NCI-H345 (cell line): ENCODE results near the gene SOWAHA.

Experiments
- DNase-seq: peaks from one replicate; lab custom pipeline; 2025; lab: John Stamatoyannopoulos, UW

SOWAHA gene

DNA sequence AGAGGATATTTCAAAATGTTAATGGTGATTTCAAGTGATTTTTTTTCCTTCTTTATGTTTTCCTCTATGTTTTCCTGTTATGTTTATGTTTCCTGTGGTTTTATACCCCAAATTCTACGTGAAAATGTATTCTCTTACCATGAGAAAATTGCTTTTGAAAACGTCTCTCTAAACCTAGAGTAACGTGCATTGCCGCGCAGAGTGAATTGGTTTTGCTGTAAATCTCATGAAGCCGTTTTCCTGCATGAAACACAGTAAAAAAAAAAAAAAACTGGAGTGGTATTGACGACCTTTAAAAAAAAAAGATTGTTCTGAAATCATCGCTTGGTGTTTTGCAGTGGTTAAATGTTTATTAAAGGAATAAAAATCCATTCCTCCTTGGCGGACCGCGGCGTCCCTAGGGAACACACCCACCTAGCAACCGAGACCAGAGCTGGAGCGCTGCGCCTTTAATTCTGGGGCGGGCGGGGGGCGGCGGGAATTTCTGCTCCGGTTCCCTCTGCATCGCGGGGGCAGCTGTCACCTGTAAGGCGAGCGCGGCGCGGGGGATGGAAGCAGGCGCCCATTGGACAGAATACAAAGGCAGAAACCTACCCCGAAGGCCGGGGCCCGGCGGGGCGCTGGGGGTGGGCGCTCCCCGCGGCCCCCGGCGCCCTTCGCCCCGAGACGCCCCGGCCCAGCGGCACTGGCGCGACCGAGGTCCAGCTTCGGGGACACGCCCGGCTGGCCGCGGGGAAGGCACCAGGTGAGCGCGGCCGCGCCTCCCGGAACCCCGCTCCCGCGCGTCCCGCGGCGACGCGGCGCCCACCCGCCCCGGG is at the start of gene SOWAHA:
Gene SOWAHA, plus strand, starts transcription at position 522 of the 818 bp plus-strand sequence. CDS start 320 bp downstream, outside the sequence.
- DNase-seq: peak; percentile 56

DNA sequence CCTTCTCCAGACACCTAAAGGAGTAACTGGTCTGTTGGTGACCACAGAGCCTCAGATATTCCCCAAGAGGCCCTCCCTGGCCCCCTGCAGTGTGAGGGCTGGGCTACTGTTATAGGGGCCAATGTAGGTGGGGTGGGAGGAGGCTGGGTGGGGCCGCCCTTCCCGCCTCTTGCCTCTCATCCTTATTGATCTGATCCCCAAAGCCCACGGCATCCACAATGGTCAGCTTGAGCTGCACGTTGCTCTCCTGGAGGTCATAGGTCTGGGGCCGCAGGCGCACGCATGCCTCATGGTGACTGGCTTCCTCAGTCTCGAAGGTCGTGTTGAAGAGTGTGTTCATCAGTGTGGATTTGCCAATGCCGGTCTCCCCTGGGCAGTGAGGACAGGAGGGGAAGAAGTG is 49.1 kb upstream of the SOWAHA start:
- no peak for DNase-seq

DNA sequence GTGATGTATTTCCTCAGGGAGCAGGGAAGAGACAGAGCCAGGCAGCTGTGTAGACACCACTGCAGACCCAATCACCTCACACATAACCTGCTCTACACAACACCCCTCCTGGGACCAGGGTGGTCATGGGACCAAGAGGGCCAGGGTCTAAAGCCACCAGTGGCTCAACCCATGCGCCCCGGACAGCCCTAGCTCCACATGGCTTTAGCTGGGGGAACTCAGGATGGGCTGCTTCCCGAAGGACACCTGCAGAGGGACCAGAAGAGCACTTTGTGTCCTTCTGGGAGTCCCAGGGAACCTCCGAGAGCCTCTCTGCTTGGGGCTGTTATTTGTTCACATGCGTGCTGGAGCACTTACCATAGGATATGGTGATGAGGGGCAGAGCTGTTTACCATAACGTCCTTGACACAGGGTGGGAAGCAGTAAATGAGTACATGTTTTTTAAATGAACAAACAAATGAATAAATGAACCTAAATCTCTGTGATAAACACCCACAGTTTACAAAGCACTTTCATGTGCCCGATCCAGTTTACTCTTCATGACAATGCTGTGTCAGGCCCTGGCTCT is 48.3 kb upstream of the SOWAHA start:
- DNase-seq: no peak

GRCh38 chr5:132765311-132766019 is 47.6 kb upstream of the SOWAHA start:
- DNase-seq: no peak

DNA sequence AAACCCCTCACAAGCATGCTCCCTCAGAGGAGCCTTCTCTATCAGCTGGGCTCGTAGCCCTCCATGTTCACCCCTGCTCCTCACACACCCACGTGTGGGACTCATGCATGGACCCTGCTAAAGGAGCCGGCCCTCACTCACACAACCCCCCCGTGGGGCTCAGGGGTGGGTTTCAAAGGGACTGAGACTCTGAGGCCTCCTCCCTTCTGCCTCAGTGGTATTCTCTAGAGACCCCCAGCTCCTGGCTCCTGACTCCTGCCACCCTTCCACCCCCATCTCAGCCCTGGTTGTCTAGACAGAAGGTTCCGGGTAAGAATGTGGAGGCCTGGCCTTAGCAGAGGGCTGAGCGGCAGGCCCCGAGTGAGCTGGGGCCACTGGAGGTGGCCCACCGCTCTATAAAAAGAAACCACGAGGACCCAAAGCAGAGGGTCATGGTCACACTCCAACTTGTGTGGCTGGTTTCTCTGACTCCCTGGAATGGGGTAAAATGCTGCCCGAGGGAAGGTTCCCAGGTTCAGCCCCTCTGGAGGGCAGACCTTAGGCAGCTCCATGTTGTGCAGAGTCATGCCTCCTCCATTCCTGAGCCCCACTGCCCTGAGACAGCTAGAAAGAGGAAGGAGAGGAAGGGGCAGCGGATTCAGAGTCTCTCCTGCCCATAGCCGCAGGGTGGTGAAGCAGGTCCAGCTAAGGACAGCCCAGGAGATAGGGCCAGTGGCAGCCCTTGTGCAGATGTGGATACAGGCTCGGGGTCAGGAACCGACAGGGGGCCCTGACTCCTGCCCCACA is 46.9 kb upstream of the SOWAHA start:
- no peak for DNase-seq

DNA sequence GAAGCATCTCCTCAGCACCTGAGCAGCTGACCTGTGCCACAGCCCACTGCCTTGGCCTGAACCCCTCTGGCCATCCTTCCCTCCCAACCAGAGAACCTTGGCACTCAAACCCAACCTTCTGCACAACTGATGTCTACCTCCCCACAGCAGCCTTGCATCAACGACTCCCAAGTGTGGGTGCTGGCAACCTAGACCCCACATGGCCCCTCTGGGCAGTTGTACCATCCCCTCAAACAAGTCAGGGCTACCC is 46.4 kb upstream of the SOWAHA start:
- no peak for DNase-seq

DNA sequence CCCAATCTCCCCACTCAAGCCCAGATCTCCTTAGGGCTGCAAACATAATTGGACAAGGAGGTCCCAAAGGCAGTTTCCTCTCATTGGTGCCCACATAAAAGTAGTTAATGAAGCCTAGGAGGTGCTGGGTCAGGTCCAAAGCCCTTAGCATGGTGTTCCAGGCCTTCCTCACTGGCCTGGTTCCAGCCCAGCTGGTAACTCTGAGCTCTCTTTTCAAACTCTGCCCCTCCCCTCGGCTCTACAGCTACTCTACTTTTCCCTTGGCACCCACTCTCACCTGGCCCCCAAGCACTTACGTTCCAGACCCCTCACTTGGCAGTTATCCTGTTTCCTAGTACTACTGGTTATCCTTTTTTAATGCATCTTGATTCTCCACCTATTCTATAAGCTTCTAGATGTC is 46.0 kb upstream of the SOWAHA start:
- DNase-seq: no peak

GRCh38 chr5:132768485-132768868 is 44.6 kb upstream of the SOWAHA start:
- no peak for DNase-seq

DNA sequence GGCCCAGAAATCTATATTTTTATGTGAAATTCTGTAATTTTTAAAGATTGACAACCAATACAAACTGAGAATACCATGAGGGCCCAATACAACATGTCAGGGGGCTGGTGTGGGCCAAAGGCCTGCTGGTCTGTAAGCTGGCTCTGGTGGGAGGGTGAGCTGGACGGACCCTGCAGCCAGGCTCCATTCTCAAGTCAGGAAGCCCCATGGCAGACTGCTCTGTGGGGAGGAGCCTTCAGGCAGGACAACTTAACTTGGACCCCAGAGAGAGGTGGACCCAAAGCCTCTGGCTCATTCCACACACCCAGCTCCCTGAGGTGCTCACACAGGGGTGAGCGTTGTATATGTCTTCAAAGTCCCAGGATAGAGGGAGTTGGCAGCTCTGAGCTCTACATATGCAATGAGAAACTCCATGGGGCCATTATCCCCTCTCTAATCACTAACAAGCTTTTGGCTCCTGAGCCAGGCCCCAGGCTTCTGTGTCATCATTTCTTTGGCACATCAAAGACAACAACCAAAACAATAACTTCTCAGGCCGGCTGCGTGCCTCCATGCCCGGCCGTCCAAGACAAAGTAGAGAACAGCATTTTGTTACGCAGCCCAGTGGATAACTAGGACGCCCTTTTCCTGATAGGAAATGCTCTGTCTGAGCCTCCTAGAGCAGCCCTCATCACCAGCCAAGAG is 42.5 kb upstream of the SOWAHA start:
- no peak for DNase-seq

DNA sequence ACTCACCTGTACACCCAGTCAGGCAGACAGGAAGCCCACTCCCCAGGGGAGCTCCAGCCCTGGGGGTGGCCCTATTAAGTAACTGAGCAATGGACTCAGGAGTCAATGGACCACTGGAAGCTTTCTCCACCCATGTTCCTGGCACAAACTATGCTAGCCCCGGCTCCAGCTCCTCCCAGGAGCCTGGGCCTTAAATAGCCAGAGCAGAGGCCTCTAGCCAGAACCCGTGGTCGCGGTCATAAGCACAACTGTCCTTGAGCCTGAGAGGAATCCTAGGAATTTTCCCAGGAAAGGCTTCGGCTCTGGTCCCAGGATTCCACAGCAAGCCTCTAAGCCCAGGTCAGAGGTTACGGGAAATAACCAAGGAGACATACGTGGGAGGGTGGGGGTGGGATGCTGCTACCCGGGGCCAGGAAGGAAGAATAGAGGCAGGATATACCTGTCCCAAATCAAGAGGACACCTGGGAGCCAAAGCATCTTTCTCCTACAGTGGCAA is 41.6 kb upstream of the SOWAHA start:
- DNase-seq: no peak

DNA sequence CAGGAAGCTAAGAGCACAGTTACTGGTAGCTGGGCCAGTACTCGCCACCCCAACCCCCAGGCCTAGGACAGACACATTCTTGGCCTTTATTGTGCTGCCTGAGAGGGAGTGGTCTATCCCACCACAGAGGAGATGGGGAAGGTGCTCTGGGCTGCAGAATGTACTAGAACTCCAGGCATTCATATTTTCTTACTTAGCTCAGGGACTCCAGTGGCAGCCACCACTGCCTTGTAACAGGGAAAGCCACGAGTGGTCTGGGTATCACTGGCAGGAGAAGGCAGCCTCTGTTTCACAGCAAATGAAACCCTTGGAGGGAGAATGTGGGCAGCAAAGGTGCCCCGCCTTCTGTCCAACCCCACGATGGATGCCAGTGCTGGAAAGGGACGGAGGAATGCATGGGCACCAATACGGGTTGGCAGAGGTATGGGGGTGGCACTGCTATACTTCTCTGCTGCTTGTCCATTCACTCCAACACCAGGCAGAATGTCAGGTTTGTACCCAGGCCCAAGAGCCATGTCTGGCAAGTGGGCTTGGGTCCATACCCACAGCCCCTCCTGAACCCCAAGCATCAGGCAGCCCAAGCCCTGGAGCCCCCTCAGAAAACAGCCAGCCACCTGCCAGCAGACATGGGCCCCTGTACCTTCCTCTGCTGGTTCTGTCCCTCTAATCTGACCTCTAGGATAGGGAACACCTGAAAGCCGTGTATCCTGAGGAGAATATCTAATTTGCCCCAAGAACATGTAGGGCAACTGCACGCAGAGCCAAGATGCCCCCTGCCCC is 40.6 kb upstream of the SOWAHA start:
- no peak for DNase-seq

DNA sequence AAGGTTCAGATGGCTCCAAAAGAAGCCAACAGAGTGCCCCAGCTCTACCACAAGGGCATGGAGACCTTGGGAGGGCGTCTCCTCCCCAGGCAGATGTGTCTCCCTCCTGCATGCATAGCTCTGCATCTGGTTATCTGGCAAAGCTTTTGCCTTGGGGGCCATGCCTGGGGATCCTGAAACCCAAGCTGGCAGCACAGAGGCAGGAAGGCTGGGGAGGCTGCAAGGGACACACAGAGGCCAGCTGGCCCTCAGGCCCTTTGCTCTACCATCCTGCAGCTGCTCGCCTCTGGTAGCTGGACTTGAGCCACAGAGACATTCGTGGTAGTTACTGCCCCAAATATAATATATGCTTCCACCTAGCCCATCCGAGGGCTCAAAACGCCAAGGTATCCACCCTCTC is 40.0 kb upstream of the SOWAHA start:
- DNase-seq: no peak

- no peak for DNase-seq
Measured at GRCh38 chr5:132773601-132774355, 39.3 kb upstream of the SOWAHA start.

DNA sequence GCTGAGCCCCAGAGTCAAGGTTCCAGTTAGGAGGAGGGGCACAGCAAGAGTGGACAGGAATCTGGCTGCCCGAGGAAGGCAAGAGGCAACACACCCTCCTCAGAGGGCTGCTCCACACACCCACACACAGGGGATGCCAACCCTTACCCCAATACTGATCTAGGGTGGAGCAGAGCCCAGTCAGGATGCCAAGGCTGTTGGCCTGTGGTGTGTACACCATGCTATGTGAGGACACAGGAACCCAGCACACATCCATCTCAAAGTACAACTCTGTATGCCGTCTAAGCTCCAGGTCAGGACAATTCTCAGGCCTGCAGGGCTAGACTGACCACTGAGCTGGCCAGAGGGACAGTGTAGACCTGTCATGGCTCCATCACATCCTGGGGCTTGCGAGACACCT is 38.7 kb upstream of the SOWAHA start:
- DNase-seq: no peak

GRCh38 chr5:132774896-132775295 is 38.2 kb upstream of the SOWAHA start:
- DNase-seq: no peak

DNA sequence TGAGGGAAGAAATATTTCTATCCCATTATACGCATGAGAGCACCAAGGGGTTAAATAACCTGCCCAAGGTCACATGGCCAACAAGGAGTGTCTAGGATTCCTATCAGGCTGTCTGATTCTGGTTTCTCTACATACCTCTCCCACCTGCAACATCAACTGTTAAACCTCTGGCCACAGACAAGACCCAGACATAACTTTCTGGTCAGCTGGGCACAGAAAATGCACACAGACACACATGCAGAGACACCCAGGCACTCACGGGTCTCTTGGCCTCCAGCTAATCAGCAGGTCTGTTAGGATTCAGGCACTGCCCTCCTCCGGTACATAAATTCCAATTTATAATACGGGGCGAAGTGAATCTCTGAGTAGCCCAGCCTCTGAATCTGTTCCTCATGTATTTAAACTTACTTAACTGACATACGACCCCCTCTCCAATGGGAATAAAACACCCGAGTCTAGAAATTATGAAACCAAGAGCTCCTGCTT is 37.6 kb upstream of the SOWAHA start:
- no peak for DNase-seq

DNA sequence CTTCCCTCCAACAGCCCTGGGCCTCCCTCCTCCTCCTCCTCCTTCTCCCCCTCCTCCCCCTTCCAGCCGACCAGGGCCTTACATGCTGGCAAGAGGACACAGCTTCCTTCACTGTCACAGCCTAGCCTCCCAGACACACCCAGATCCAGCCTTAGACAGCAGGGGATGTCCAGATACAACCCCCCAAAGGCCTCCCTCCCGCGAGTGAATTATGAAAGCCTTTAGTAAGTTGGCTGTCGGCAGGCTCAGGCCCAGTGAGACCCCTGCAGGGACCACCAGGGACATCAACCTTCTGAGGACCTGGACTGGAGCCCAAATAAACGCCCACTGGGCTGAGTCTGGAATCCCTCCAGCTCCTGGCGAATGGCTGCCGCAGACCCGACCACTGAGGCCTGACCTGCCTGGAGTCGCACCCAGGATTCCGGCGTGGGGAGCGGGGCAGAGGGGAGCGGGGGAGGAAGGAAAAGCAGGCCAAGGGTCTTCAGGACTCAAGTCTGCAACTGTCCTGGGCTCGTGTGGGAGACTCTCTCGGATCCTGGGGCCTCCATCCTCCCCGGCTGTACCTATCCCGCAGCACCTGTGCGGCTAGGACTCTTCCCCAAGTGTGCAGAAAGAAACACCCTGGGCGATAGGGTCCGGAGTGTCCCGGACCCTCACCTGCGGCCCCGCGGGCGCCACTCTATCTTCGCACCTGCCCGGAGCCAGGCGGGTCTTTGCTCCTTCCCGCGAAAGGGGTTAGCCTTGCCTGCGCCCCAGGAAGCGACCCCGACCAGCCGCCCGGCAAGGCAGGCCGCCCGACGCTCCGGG is 36.8 kb upstream of the SOWAHA start:
- DNase-seq: peak; percentile 34

- no peak for DNase-seq
Measured at GRCh38 chr5:132776938-132777208, 36.2 kb upstream of the SOWAHA start.

GRCh38 chr5:132777209-132778069 is 35.7 kb upstream of the SOWAHA start, which contains the start of gene SEPTIN8:
SEPTIN8 (minus strand) TSS chr5:132777239; CDS start chr5:132777137, 102 bp downstream.
- peak; percentile 22 for DNase-seq
